HAP-1 (cell line): ENCODE results near the gene NTF4.
"Not testable (repeated sequence)": the region's sequence is repeated elsewhere in the genome, so short reads cannot be mapped to it uniquely, and the experiment has no call there.

Experiments
- DNase-seq, 2 experiments: peaks; one replicate each; pipeline ENCODE4 v3.0.0-alpha.2; 2016 to 2020; ENCODE audit warnings: low spot score in 2 of 2
- H3K27me3 ChIP-seq: fragments of 250-450 bp; sonication (Bioruptor Pico); 2 replicates; pipeline ENCODE4 v1.5.1; 2020; ENCODE audit warnings: low read depth, mild to moderate bottlenecking, moderate library complexity
- H3K36me3 ChIP-seq: fragments of 250-450 bp; sonication (Bioruptor Pico); replicated peaks from 2 replicates; pipeline ENCODE4 v1.5.1; 2020; ENCODE audit warnings: mild to moderate bottlenecking
- H3K4me1 ChIP-seq: fragments of 250-450 bp; sonication (Bioruptor Pico); 2 replicates; pipeline ENCODE4 v1.5.1; 2020; ENCODE audit warnings: mild to moderate bottlenecking
- H3K4me3 ChIP-seq: fragments of 250-450 bp; sonication (Bioruptor Pico); 2 replicates; pipeline ENCODE4 v1.5.1; 2020; ENCODE audit warnings: mild to moderate bottlenecking, moderate library complexity
- H3K9me3 ChIP-seq: fragments of 250-450 bp; sonication (Bioruptor Pico); 2 replicates; pipeline ENCODE4 v1.5.1; 2020; ENCODE audit warnings: mild to moderate bottlenecking, moderate library complexity
- in situ Hi-C: fragments of 300-500 bp; cut with MboI; formaldehyde crosslinking; loops from 3 replicates; pipeline ENCODE4 v1.14.3; 2020; ENCODE audit warnings: low sequenced_read_pairs, inconsistent platforms, mixed read lengths

NTF4 gene

GRCh38 chr19:49030323-49030722 lies 34.3 kb downstream of the NTF4 start:
- in situ Hi-C loops, H3K4me3 ChIP-seq, DNase-seq, H3K9me3 ChIP-seq, H3K4me1 ChIP-seq, H3K36me3 ChIP-seq, H3K27me3 ChIP-seq: not testable (repeated sequence)

- H3K4me1 ChIP-seq, result not testable (repeated sequence)
Observed at GRCh38 chr19:49029749-49030148, 34.9 kb downstream of the NTF4 start.

GRCh38 chr19:49028686-49029085 lies 35.9 kb downstream of the NTF4 start:
- H3K36me3 ChIP-seq, in situ Hi-C loops, DNase-seq, H3K27me3 ChIP-seq, H3K4me3 ChIP-seq, H3K4me1 ChIP-seq, H3K9me3 ChIP-seq: not testable (repeated sequence)

More at GRCh38 chr19:49029749-49030148, 34.9 kb downstream of the NTF4 start:
- in situ Hi-C loops, H3K36me3 ChIP-seq, DNase-seq, H3K9me3 ChIP-seq, H3K27me3 ChIP-seq, H3K4me3 ChIP-seq: not testable (repeated sequence)

- DNase-seq, H3K27me3 ChIP-seq, H3K4me1 ChIP-seq, H3K4me3 ChIP-seq, H3K36me3 ChIP-seq, H3K9me3 ChIP-seq, in situ Hi-C loops: not testable (repeated sequence)
Observed at GRCh38 chr19:49025599-49025998, 39.0 kb downstream of the NTF4 start.

GRCh38 chr19:49025088-49025487 lies 39.5 kb downstream of the NTF4 start:
- H3K4me3 ChIP-seq, H3K9me3 ChIP-seq, DNase-seq, H3K36me3 ChIP-seq, in situ Hi-C loops, H3K27me3 ChIP-seq, H3K4me1 ChIP-seq: not testable (repeated sequence)

- H3K27me3 ChIP-seq, in situ Hi-C loops, H3K9me3 ChIP-seq, H3K36me3 ChIP-seq, H3K4me1 ChIP-seq, DNase-seq, H3K4me3 ChIP-seq: not testable (repeated sequence)
Observed at GRCh38 chr19:49024233-49024632, 40.4 kb downstream of the NTF4 start, which contains the start of gene CGB3. Gene CGB3 (minus strand): TSS chr19:49024333. CDS start chr19:49023971, 362 bp downstream.

GRCh38 chr19:49022116-49022515 lies 42.5 kb downstream of the NTF4 start:
- Histone ChIP-seq H3K4me3 (no peak overlapping the region), H3K9me3 (no peaks in the 10 kb centered on the region), H3K27me3 (no peaks in the 10 kb centered on the region), H3K4me1 (peaks cover 10% of the 10 kb centered on the region), H3K36me3 (no peaks in the 10 kb centered on the region)
- DNase-seq, result no peak
- in situ Hi-C loops, result no loop called here

- DNase-seq, result peak in 1 of 2 experiments; percentile 23
Observed at GRCh38 chr19:49020931-49021895, 43.4 kb downstream of the NTF4 start.

GRCh38 chr19:49020342-49020741 lies 44.3 kb downstream of the NTF4 start:
- no peak overlapping the region for H3K4me3 ChIP-seq
- peaks cover 6% of the 10 kb centered on the region for H3K36me3 ChIP-seq
- in situ Hi-C loops, result no loop called here
- H3K9me3 ChIP-seq, result no peaks in the 10 kb centered on the region
- peak in 1 of 2 experiments; percentile 41 for DNase-seq
- H3K4me1 ChIP-seq, result peaks cover 10% of the 10 kb centered on the region
- H3K27me3 ChIP-seq, result no peaks in the 10 kb centered on the region

More at GRCh38 chr19:49020931-49021895, 43.4 kb downstream of the NTF4 start:
- Histone ChIP-seq H3K36me3 (no peaks in the 10 kb centered on the region; the same call in 1 of the 2 replicates), H3K27me3 (no peaks in the 10 kb centered on the region), H3K4me1 (peaks cover 10% of the 10 kb centered on the region), H3K9me3 (no peaks in the 10 kb centered on the region), H3K4me3 (no peak overlapping the region)
- in situ Hi-C loops, result no loop called here

GRCh38 chr19:49019242-49019932 lies 45.2 kb downstream of the NTF4 start:
- in situ Hi-C loops, result no loop called here
- peaks cover 16% of the 10 kb centered on the region for H3K36me3 ChIP-seq
- H3K4me1 ChIP-seq, result peaks cover 10% of the 10 kb centered on the region
- H3K27me3 ChIP-seq, result no peaks in the 10 kb centered on the region
- H3K9me3 ChIP-seq, result no peaks in the 10 kb centered on the region
- peak overlapping the region; percentile 33 for H3K4me3 ChIP-seq
- peak; percentile 67 to 90 for DNase-seq

GRCh38 chr19:49018388-49019241 lies 46.0 kb downstream of the NTF4 start:
- peaks cover 10% of the 10 kb centered on the region for H3K4me1 ChIP-seq
- H3K36me3 ChIP-seq, result peaks cover 24% of the 10 kb centered on the region
- in situ Hi-C loops, H3K9me3 ChIP-seq, H3K27me3 ChIP-seq: not testable (repeated sequence)
- H3K4me3 ChIP-seq, result peak overlapping the region; percentile 33
- DNase-seq, result peak in 1 of 2 experiments; percentile 26

- Histone ChIP-seq H3K36me3 (peaks cover 28% of the 10 kb centered on the region), H3K9me3 (no peaks in the 10 kb centered on the region), H3K4me3 (peak overlapping the region; percentile 29), H3K4me1 (peaks cover 10% of the 10 kb centered on the region), H3K27me3 (no peaks in the 10 kb centered on the region)
- in situ Hi-C loops, result no loop called here
- peak; percentile 65 to 83 for DNase-seq
Observed at GRCh38 chr19:49017666-49018351, 46.8 kb downstream of the NTF4 start.
